Progenitor cell of endocrine pancreas (in vitro differentiated cells): ENCODE measurements around the gene SUPT20HL2. TPM values are rescaled to one million over a fixed set of nuclear protein-coding genes. Genes with fewer than 3 reads are reported as not detected.

ENCODE experiments used
- DNase-seq: peaks from one replicate; pipeline ENCODE4 v3.0.0; 2021; ENCODE audit warnings: low spot score; ENCODE audit not compliant: unreplicated experiment
- H3K27ac Mint-ChIP-seq: 2 replicates; pipeline ENCODE4 v1.8.0; 2021; ENCODE audit warnings: mild to moderate bottlenecking, moderate library complexity, mixed read lengths
- H3K27me3 Mint-ChIP-seq: 2 replicates; pipeline ENCODE4 v1.8.0; 2021; ENCODE audit warnings: mixed read lengths
- H3K36me3 Mint-ChIP-seq: 2 replicates; pipeline ENCODE4 v1.8.0; 2022; ENCODE audit warnings: mixed read lengths; ENCODE audit not compliant: insufficient read depth
- H3K4me1 Mint-ChIP-seq: 2 replicates; pipeline ENCODE4 v1.8.0; 2021; ENCODE audit warnings: low read depth, mixed read lengths
- H3K4me3 Mint-ChIP-seq: 2 replicates; pipeline ENCODE4 v1.8.0; 2021; ENCODE audit warnings: low read depth, mild to moderate bottlenecking, moderate library complexity, mixed read lengths
- H3K9me3 Mint-ChIP-seq: 2 replicates; pipeline ENCODE4 v1.8.0; 2021; ENCODE audit warnings: low read depth, mixed read lengths
- total RNA-seq: library from RNA; stranded (reverse); gene quantifications from 2 replicates; pipeline ENCODE4 v1.2.1, GENCODE V29; 2021
- TF ChIP-seq, protein P1 (sequence below): fragments of 200-600 bp; sonication (generic); IDR thresholded peaks from one replicate; pipeline ENCODE4 v1.5.0; 2021; ENCODE audit warnings: antibody characterized with exemption, mild to moderate bottlenecking; ENCODE audit not compliant: unreplicated experiment

SUPT20HL2 gene
- total RNA-seq, 1 donor from 2014 or later: not detected

DNA sequence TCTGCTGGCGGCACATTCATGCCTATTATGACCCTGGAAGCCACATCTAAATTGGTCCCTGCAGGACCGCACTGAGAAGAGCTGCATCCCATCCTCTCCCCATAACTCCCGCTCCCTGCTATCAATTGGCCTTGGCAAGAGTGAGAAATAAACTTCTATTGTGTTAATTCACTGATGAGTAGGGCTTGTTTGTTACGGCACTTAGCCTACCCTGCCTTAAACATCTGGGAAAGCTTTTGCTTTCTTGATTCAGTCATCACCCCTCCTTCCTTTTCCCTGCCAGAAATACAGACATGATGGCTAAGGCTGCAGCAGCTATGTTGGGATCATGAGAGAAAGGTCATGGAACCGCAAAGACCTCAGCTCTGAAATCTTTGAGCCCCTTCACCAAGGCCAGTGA is 36.5 kb downstream of the SUPT20HL2 start:
- Mint-ChIP-seq H3K27me3 (no peaks in the 10 kb centered on the region), H3K9me3 (no peaks in the 10 kb centered on the region), H3K4me1 (peaks cover 12% of the 10 kb centered on the region), H3K27ac (no peak overlapping the region), H3K36me3 (no peaks in the 10 kb centered on the region), H3K4me3 (no peak overlapping the region)
- TF ChIP-seq, protein P1, sequence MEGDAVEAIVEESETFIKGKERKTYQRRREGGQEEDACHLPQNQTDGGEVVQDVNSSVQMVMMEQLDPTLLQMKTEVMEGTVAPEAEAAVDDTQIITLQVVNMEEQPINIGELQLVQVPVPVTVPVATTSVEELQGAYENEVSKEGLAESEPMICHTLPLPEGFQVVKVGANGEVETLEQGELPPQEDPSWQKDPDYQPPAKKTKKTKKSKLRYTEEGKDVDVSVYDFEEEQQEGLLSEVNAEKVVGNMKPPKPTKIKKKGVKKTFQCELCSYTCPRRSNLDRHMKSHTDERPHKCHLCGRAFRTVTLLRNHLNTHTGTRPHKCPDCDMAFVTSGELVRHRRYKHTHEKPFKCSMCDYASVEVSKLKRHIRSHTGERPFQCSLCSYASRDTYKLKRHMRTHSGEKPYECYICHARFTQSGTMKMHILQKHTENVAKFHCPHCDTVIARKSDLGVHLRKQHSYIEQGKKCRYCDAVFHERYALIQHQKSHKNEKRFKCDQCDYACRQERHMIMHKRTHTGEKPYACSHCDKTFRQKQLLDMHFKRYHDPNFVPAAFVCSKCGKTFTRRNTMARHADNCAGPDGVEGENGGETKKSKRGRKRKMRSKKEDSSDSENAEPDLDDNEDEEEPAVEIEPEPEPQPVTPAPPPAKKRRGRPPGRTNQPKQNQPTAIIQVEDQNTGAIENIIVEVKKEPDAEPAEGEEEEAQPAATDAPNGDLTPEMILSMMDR: no peak
- no peak for DNase-seq

DNA sequence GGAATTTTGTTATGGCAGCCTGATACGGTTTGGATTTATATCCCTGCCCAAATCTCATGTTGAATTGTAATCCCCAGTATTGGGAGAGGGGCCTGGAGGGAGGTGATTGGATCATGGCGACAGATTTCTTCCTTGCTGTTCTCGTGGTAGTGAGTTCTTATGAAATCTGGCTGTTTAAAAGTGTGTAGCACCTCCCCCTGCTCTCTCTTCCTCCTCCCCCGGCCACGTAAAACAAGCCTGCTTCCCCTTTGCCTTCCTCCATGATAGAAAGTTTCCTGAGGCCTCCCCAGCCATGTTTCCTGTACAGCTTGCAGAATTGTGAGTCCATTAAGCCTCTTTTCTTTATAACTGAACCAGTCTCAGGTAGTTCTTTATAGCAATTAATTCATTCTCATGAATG is 37.9 kb downstream of the SUPT20HL2 start:
- no peak overlapping the region for H3K27ac Mint-ChIP-seq
- H3K4me3 Mint-ChIP-seq: no peak overlapping the region
- H3K4me1 Mint-ChIP-seq: peaks cover 9% of the 10 kb centered on the region
- no peaks in the 10 kb centered on the region for H3K27me3 Mint-ChIP-seq
- TF ChIP-seq, protein P1: no peak
- no peak for DNase-seq
- H3K9me3 Mint-ChIP-seq: no peaks in the 10 kb centered on the region
- H3K36me3 Mint-ChIP-seq: no peaks in the 10 kb centered on the region

DNA sequence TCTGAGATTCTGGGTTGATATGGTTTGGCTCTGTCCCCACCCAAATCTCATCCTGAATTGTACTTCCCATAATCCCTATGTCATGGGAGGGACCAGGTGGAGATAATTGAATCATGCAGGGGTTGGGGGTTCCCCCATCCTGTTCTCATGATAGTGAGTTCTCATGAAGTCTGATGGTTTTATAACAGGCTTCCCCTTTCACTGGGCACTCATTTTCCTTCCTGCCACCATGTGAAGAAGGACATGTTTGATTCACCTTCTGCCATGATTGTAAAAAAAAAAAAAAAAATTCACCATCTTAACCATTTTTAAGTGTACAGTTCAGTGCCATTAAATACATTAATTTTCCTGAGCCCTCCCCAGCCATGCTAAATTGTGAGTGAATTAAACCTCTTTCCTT is 42.6 kb downstream of the SUPT20HL2 start:
- no peak overlapping the region for H3K27ac Mint-ChIP-seq
- TF ChIP-seq, protein P1: no peak
- no peaks in the 10 kb centered on the region for H3K4me1 Mint-ChIP-seq

DNA sequence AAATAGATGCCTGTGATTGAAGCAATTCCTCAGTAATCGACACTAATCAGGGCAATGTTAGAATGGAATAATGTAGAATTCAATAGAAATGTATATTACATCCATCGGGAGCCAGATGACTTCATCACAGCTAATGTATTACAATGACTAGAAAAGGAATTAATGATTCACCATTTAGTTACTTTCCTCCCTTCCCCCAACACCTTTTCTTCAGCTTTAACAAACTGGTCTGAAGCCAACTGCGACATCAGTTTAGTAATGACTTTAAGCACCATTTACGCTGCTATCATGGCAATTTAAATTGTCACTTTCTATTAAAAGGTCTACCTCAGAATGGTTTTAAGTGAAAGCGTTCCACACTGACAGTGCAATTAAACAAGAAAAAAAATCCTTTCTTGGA is 45.1 kb downstream of the SUPT20HL2 start:
- no peak overlapping the region for H3K27ac Mint-ChIP-seq
- no peak overlapping the region for H3K4me3 Mint-ChIP-seq
- H3K9me3 Mint-ChIP-seq: no peaks in the 10 kb centered on the region
- peaks cover 1% of the 10 kb centered on the region for H3K4me1 Mint-ChIP-seq
- no peak for DNase-seq
- H3K27me3 Mint-ChIP-seq: peaks cover 3% of the 10 kb centered on the region
- no peaks in the 10 kb centered on the region for H3K36me3 Mint-ChIP-seq
- TF ChIP-seq, protein P1: no peak

More for the DNA sequence above, 42.6 kb downstream of the SUPT20HL2 start:
- no peak for DNase-seq
- Mint-ChIP-seq H3K36me3 (no peaks in the 10 kb centered on the region), H3K27me3 (peaks cover 2% of the 10 kb centered on the region), H3K9me3 (no peaks in the 10 kb centered on the region), H3K4me3 (no peak overlapping the region)

DNA sequence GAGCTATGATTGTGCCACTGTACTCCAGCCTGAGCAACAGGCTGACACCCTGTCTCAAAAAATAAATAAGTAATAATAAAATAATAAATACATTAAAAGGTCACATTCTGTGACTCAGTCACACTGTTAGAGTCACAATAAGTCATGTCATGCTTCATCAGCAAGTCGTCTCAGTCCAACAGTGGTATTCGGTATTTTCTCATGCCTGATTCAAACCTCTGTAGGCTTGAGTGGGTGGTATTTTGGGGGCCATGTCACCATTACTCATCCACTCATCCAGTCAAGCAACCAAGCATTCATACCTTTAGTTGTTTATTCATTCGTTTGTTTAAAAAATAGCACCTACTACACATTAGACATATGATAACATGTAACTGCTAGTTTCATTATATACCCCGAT is 46.9 kb downstream of the SUPT20HL2 start:
- no peaks in the 10 kb centered on the region for H3K9me3 Mint-ChIP-seq
- no peak overlapping the region for H3K4me3 Mint-ChIP-seq
- no peak for DNase-seq
- H3K4me1 Mint-ChIP-seq: peaks cover 1% of the 10 kb centered on the region
- TF ChIP-seq, protein P1: no peak
- H3K27ac Mint-ChIP-seq: no peak overlapping the region
- no peaks in the 10 kb centered on the region for H3K36me3 Mint-ChIP-seq
- H3K27me3 Mint-ChIP-seq: peaks cover 9% of the 10 kb centered on the region
